ENCODE data around the gene B4GAT1. TPM values are rescaled to one million over a fixed set of nuclear protein-coding genes. Genes with fewer than 3 reads are reported as not detected.
"Not testable (repeated sequence)": the region's sequence is repeated elsewhere in the genome, so short reads cannot be mapped to it uniquely, and the experiment has no call there.

The B4GAT1 gene
- total RNA-seq, 2 donors from 2014 or later = 29.4 to 45.7 TPM

DNA sequence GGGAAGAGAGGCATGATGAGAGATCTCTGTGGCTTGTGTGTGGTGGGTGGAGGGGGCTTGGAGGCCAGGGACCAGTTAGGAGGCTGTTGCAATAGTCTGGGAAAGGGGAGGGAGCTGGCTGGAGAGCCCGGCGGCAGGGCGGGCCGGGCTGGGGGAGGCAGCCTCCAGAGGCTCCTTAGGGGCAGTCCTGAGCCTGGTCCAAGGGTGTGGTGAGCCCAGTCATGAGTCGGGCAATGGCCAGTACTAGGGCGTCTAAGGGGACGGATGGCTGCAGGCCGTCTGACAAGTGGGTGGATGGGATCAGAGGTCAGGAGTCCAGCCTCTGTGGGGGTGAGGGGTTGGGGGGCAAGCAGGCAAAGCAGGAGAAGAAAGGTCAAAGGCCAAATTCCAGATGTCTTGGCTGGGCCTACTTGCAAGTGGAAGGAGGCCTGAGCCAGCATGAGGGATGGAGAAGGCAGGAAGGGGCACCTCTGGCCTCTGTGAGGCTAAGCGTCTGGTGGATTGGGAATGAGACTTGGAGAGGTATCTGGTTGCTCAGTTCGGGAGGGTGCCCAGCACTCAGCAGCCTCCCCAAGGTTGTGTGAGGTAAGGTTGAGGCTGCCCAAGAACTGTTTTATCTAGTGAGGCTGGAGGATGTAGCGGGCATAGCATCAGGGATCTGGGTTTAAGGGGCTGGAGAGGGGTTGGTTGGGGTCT is 24.5 kb downstream of the B4GAT1 start:
- Histone ChIP-seq H3K9ac (ENCODE audit: extremely low read depth, low read length, poor library complexity, severe bottlenecking) (no peak overlapping the region), H3K27ac (ENCODE audit: low read depth, low read length) (no peak overlapping the region), H3K4me1 (ENCODE audit: control insufficient read depth, insufficient read depth, low read length) (no peaks in the 10 kb centered on the region), H3K36me3 (ENCODE audit: control insufficient read depth, insufficient read depth, low read length) (no peaks in the 10 kb centered on the region), H3K27me3 (ENCODE audit: control insufficient read depth, insufficient read depth, low read length, poor library complexity, severe bottlenecking) (no peaks in the 10 kb centered on the region), H3K9me3 (ENCODE audit: control insufficient read depth, low read length) (no peaks in the 10 kb centered on the region), H3K4me3 (ENCODE audit: low read length) (no peak overlapping the region)
- no peaks in the 10 kb centered on the region for H3K36me3 Mint-ChIP-seq (ENCODE audit: low read depth)
- H3K27me3 Mint-ChIP-seq (ENCODE audit: insufficient read depth) = peaks cover 19% of the 10 kb centered on the region
- no peaks in the 10 kb centered on the region for H3K4me1 Mint-ChIP-seq
- no peak for DNase-seq
- TF ChIP-seq, protein P1, sequence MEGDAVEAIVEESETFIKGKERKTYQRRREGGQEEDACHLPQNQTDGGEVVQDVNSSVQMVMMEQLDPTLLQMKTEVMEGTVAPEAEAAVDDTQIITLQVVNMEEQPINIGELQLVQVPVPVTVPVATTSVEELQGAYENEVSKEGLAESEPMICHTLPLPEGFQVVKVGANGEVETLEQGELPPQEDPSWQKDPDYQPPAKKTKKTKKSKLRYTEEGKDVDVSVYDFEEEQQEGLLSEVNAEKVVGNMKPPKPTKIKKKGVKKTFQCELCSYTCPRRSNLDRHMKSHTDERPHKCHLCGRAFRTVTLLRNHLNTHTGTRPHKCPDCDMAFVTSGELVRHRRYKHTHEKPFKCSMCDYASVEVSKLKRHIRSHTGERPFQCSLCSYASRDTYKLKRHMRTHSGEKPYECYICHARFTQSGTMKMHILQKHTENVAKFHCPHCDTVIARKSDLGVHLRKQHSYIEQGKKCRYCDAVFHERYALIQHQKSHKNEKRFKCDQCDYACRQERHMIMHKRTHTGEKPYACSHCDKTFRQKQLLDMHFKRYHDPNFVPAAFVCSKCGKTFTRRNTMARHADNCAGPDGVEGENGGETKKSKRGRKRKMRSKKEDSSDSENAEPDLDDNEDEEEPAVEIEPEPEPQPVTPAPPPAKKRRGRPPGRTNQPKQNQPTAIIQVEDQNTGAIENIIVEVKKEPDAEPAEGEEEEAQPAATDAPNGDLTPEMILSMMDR (conservative IDR thresholded peaks at IDR 0.05) = no peak
- no peak overlapping the region for H3K4me3 Mint-ChIP-seq
- WGBS, 2 experiments (ENCODE audit: insufficient coverage in 1 of 2, insufficient read length in 1 of 2) = 89 to 93% methylated on average over 6 to 11 of the region's 11 CpGs
- peaks cover 19% of the 10 kb centered on the region for H3K9me3 Mint-ChIP-seq
- H3K27ac Mint-ChIP-seq = no peak overlapping the region

DNA sequence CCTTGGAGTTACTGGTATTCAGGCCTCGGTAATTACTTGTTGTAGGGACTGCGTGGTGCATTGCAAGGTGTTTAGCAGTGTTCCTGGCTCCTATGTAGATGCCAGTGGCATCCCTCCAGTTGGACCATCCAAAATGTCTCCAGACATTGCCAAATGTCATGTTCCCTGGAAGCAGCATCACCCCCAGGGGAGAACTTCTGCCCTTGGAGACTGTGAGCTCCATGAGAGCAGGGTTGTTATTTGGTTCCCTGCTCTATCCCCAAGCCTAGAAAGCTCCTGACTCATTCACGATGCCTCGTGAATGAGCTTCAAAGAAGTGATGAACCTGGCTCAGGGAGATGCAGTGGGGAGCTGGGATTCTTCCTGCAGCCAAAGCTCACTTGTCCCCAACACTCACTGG is 25.8 kb downstream of the B4GAT1 start:
- WGBS, 2 experiments (ENCODE audit: insufficient coverage in 1 of 2, insufficient read length in 1 of 2) = 83 to 90% methylated on average over 4 of the region's 4 CpGs
- Mint-ChIP-seq H3K27ac (no peak overlapping the region), H3K36me3 (ENCODE audit: low read depth) (no peaks in the 10 kb centered on the region), H3K27me3 (ENCODE audit: insufficient read depth) (peaks cover 11% of the 10 kb centered on the region), H3K4me1 (peaks cover 5% of the 10 kb centered on the region), H3K9me3 (peaks cover 19% of the 10 kb centered on the region), H3K4me3 (no peak overlapping the region)
- Histone ChIP-seq H3K36me3 (ENCODE audit: control insufficient read depth, insufficient read depth, low read length) (no peaks in the 10 kb centered on the region), H3K9ac (ENCODE audit: extremely low read depth, low read length, poor library complexity, severe bottlenecking) (no peak overlapping the region), H3K27me3 (ENCODE audit: control insufficient read depth, insufficient read depth, low read length, poor library complexity, severe bottlenecking) (no peaks in the 10 kb centered on the region), H3K27ac (ENCODE audit: low read depth, low read length) (no peak overlapping the region), H3K9me3 (ENCODE audit: control insufficient read depth, low read length) (no peaks in the 10 kb centered on the region), H3K4me3 (ENCODE audit: low read length) (no peak overlapping the region), H3K4me1 (ENCODE audit: control insufficient read depth, insufficient read depth, low read length) (no peaks in the 10 kb centered on the region)
- TF ChIP-seq, protein P1 (conservative IDR thresholded peaks at IDR 0.05) = no peak
- no peak for DNase-seq

DNA sequence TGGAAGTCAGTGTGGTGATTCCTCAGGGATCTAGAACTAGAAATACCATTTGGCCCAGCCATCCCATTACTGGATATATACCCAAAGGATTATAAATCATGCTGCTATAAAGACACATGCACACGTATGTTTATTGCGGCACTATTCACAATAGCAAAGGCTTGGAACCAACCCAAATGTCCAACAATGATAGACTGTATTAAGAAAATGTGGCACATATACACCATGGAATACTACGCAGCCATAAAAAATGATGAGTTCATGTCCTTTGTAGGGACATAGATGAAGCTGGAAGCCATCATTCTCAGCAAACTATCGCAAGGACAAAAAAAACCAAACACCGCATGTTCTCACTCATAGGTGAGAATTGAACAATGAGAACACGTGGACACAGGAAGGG is 26.7 kb downstream of the B4GAT1 start:
- H3K27me3 Mint-ChIP-seq (ENCODE audit: insufficient read depth) = peaks cover 16% of the 10 kb centered on the region
- not testable (repeated sequence) for DNase-seq; H3K27me3 ChIP-seq (ENCODE audit: control insufficient read depth, insufficient read depth, low read length, poor library complexity, severe bottlenecking); H3K9ac ChIP-seq (ENCODE audit: extremely low read depth, low read length, poor library complexity, severe bottlenecking); H3K27ac ChIP-seq (ENCODE audit: low read depth, low read length); H3K27ac Mint-ChIP-seq; H3K4me3 Mint-ChIP-seq; H3K36me3 Mint-ChIP-seq (ENCODE audit: low read depth); H3K4me3 ChIP-seq (ENCODE audit: low read length); H3K36me3 ChIP-seq (ENCODE audit: control insufficient read depth, insufficient read depth, low read length); H3K4me1 Mint-ChIP-seq; H3K4me1 ChIP-seq (ENCODE audit: control insufficient read depth, insufficient read depth, low read length); H3K9me3 ChIP-seq (ENCODE audit: control insufficient read depth, low read length)
- H3K9me3 Mint-ChIP-seq = peaks cover 19% of the 10 kb centered on the region
- 78 to 95% methylated on average over 1 to 4 of the region's 6 CpGs for WGBS, 2 experiments (ENCODE audit: insufficient coverage in 1 of 2, insufficient read length in 1 of 2)

DNA sequence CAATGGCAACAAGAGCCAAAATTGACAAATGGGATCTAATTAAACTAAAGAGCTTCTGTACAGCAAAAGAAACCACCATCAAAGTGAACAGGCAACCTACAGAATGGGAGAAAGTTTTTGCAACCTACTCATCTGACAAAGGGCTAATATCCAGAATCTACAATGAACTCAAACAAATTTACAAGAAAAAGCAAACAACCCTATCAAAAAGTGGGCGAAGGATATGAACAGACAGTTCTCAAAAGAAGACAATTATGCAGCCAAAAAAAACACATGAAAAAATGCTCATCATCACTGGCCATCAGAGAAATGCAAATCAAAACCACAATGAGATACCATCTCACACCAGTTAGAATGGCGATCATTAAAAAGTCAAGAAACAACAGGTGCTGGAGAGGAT is 27.1 kb downstream of the B4GAT1 start:
- not testable (repeated sequence) for H3K36me3 Mint-ChIP-seq (ENCODE audit: low read depth); H3K27ac ChIP-seq (ENCODE audit: low read depth, low read length); H3K36me3 ChIP-seq (ENCODE audit: control insufficient read depth, insufficient read depth, low read length); H3K27ac Mint-ChIP-seq; H3K4me1 Mint-ChIP-seq; H3K9me3 ChIP-seq (ENCODE audit: control insufficient read depth, low read length); H3K4me3 Mint-ChIP-seq; H3K4me1 ChIP-seq (ENCODE audit: control insufficient read depth, insufficient read depth, low read length); H3K9ac ChIP-seq (ENCODE audit: extremely low read depth, low read length, poor library complexity, severe bottlenecking); H3K27me3 ChIP-seq (ENCODE audit: control insufficient read depth, insufficient read depth, low read length, poor library complexity, severe bottlenecking); H3K4me3 ChIP-seq (ENCODE audit: low read length); DNase-seq
- Mint-ChIP-seq H3K27me3 (ENCODE audit: insufficient read depth) (peaks cover 19% of the 10 kb centered on the region), H3K9me3 (peaks cover 19% of the 10 kb centered on the region)
- WGBS, 2 experiments (ENCODE audit: insufficient coverage in 1 of 2, insufficient read length in 1 of 2) = 100% methylated on average over 1 of the region's 2 CpGs; no CpG with 5 or more reads in 1 of the 2 experiments

All from endodermal cell (in vitro differentiated cells).